ENCODE measurements around the gene COMMD8.

Gene COMMD8

DNA sequence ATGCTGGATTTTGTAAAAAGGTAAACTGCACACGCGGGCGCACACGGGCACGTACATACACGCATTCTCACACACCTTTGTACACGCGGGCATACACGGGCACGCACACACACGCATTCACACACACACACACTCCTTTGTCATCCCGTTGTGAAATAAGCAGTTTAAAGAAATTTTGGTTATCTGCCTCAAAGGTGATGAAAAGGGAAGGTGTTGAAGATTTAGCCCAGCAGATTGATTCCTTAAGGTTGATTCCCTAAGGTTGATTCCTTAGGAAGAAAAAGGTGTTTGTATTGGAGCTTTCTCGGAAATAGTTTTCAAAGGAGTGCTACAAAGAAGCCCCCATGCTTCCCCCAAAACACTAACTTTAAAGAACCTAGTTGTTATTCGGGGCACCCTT is 22.3 kb upstream of the COMMD8 start:
- TF ChIP-seq, protein P1, sequence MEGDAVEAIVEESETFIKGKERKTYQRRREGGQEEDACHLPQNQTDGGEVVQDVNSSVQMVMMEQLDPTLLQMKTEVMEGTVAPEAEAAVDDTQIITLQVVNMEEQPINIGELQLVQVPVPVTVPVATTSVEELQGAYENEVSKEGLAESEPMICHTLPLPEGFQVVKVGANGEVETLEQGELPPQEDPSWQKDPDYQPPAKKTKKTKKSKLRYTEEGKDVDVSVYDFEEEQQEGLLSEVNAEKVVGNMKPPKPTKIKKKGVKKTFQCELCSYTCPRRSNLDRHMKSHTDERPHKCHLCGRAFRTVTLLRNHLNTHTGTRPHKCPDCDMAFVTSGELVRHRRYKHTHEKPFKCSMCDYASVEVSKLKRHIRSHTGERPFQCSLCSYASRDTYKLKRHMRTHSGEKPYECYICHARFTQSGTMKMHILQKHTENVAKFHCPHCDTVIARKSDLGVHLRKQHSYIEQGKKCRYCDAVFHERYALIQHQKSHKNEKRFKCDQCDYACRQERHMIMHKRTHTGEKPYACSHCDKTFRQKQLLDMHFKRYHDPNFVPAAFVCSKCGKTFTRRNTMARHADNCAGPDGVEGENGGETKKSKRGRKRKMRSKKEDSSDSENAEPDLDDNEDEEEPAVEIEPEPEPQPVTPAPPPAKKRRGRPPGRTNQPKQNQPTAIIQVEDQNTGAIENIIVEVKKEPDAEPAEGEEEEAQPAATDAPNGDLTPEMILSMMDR (IDR thresholded peaks at IDR 0.05; ENCODE audit: low read length, missing control alignments), result no peak
- no peak for DNase-seq (ENCODE audit: low read depth)
- peak overlapping the region; percentile 81 for H3K4me3 ChIP-seq (replicated peaks; ENCODE audit: low read depth, low read length)

DNA sequence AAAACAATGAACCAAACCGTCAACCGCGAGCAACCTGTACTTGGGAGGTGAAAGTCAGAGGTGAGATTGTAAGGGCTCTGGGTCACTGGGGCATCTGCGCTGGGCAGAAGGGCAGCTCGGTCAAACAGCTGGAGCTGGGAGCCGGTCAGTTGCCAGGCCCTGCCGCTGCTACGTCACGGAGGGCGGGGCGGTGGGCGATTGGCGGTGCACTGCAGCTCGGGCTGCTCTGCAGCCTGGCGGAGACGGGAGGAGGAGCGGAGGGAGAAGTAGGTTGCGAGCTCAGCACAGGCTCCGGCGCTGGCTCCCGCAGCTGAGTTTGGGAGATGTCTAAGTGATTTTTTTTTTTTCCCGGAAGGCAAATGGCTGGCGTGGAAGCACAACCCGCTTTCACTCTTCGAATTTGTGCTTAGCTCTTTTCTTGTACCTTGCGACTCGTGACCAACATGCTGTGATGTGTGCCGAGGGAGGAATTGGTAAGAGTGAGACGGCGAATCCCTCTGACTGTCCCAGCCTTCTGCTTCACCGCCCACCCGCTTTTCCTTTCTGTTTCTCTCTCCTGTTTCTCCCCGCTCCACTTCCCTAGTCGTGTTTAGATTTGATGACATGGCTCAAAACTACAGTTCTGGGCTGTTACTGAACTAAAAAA is 21.7 kb upstream of the COMMD8 start, which contains the start of gene ATP10D:
ATP10D (plus strand) TSS at position 229 of the 646 bp plus-strand sequence. CDS start 27,266 bp downstream, outside the sequence.
- TF ChIP-seq, protein P1 (IDR thresholded peaks at IDR 0.05; ENCODE audit: low read length, missing control alignments), result peak; percentile 8
- peak within 1 kb of the TSS; percentile 81 for H3K4me3 ChIP-seq (replicated peaks; ENCODE audit: low read depth, low read length)
- DNase-seq (ENCODE audit: low read depth), result peak; percentile 95

DNA sequence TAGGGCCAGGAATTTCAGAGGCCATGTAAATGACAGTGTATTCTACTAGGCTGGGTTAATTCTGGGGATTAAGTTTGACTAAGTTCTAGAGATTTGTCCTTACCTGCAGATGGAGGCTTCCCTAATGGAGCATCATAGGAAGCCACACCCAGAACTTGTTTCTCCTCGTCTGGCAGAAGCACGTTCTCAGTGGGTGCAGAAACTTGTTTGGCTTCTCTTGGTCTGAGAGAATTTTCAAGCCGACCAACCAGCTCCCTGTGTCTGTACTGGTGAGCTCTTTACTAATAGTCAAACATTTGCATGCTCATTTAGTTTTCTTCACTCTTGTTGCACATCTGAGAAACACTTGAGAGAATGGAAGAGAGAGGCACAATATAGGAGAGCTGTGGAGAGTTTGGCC is 20.7 kb upstream of the COMMD8 start:
- no peak overlapping the region for H3K4me3 ChIP-seq (replicated peaks; ENCODE audit: low read depth, low read length)
- DNase-seq (ENCODE audit: low read depth), result no peak
- TF ChIP-seq, protein P1 (IDR thresholded peaks at IDR 0.05; ENCODE audit: low read length, missing control alignments), result no peak

DNA sequence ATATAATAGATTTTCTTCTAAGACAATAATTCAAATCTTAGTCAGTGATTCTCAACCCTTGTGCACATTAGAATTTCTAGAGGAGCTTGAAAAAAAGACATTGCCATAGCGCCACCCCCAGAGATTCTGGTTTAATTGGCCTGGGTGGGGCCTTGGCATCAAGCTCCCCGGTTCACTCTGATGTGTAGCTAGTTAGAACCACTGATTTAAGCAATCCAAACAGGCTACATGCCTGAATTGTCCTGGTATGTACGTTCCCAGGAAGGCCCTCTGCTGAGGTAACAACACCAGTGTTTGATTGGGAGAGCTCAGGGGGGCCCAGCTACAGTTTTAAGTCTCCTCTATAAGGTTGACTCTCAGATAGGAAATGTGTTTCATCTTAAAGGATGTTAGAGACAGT is 20.2 kb upstream of the COMMD8 start:
- peak; percentile 17 for DNase-seq (ENCODE audit: low read depth)
- H3K4me3 ChIP-seq (replicated peaks; ENCODE audit: low read depth, low read length), result no peak overlapping the region
- TF ChIP-seq, protein P1 (IDR thresholded peaks at IDR 0.05; ENCODE audit: low read length, missing control alignments), result no peak

DNA sequence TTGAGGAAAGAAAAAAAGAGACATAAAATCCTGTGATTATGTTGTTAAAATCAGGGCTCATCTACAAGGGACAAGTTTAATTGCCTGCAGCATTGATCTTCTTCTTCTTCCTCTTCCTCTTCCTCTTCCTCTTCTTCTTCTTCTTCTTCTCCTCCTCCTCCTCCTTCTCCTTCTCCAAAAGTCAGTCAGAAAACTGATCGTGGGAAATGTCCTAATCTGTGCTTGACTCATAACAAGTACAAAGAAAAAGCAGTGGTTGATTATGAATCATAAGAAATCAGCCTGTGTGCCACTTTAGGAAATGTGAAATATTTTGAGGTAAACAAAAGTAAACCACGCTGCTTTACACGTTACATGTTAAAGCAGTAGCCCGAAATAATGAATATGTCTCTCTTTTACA is 18.8 kb upstream of the COMMD8 start:
- peak; percentile 77 for DNase-seq (ENCODE audit: low read depth)
- TF ChIP-seq, protein P1 (IDR thresholded peaks at IDR 0.05; ENCODE audit: low read length, missing control alignments), result no peak
- H3K4me3 ChIP-seq (replicated peaks; ENCODE audit: low read depth, low read length), result no peak overlapping the region

DNA sequence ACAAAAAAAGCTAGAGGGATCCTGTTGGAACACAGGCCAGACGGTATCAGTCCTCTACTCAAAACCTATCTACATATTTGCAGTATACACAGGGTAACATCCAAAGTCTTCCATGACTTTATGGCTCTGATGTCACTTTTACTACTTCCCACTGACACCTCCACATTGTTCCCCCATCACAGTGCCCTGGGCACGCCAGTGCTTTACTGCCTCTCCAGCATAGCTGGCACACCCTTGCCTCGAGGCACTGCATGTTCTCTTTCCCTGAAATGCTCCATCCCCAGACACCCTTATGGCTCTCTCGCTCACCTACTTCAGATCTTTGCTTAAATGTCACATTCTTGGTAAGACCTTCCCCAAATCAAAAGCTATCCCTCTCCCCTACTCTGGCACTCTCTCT is 15.3 kb upstream of the COMMD8 start:
- no peak overlapping the region for H3K4me3 ChIP-seq (replicated peaks; ENCODE audit: low read depth, low read length)
- no peak for DNase-seq (ENCODE audit: low read depth)
- TF ChIP-seq, protein P1 (IDR thresholded peaks at IDR 0.05; ENCODE audit: low read length, missing control alignments), result no peak

DNA sequence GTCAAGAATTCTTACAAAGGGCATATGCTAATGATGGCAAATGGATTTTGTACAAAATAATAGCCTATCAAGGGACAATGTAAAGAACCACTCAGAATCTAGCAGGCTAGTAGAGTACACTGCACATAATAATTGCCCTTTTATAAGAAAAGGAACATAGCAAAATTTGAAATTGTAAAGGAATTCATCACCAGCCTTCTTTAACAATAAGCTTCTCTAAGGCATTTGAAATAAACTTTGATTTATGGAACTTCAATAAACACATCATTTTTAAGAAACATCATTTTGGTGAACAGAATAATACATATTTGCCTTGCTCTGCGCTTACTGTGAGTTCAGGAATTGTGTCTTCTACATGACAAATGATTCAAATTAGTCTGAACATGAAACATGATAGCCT is 11.9 kb upstream of the COMMD8 start:
- TF ChIP-seq, protein P1 (IDR thresholded peaks at IDR 0.05; ENCODE audit: low read length, missing control alignments), result no peak
- no peak overlapping the region for H3K4me3 ChIP-seq (replicated peaks; ENCODE audit: low read depth, low read length)
- no peak for DNase-seq (ENCODE audit: low read depth)
